Measurements from ENCODE around the gene C1orf21.

- TF ChIP-seq POLR2AphosphoS5 (IDR thresholded peaks at IDR 0.05; ENCODE audit: low read depth, low read length) (no peak), TAF1 (IDR thresholded peaks at IDR 0.05; ENCODE audit: borderline replicate concordance, low read depth, low read length) (no peak), POLR2A (IDR thresholded peaks at IDR 0.05; ENCODE audit: low read depth, low read length) (no peak)
Measured at GRCh38 chr1:184558691-184559090, 171.9 kb downstream of the C1orf21 start.
